A204.1 (cell line): ENCODE measurements around the gene SLC38A3.
"Not testable (repeated sequence)": the region's sequence is repeated elsewhere in the genome, so short reads cannot be mapped to it uniquely, and the experiment has no call there.

Experiments
- FAIRE-seq: peaks from 2 replicates; lab custom pipeline; 2012; peaks lifted over from hg19 to GRCh38; lab: Jason Lieb, UNC

Gene SLC38A3

GRCh38 chr3:50192689-50193141 is 12.4 kb upstream of the SLC38A3 start:
- no peak for FAIRE-seq

GRCh38 chr3:50193286-50193685 is 11.8 kb upstream of the SLC38A3 start:
- FAIRE-seq, result no peak

GRCh38 chr3:50193746-50194127 is 11.3 kb upstream of the SLC38A3 start:
- no peak for FAIRE-seq

GRCh38 chr3:50194128-50194902 is 10.8 kb upstream of the SLC38A3 start:
- FAIRE-seq, result no peak

- no peak for FAIRE-seq
These were observed 10.1 kb upstream of the SLC38A3 start for GRCh38 chr3:50194903-50195500.

- no peak for FAIRE-seq
These were observed 9.4 kb upstream of the SLC38A3 start for GRCh38 chr3:50195501-50196252.

- no peak for FAIRE-seq
These were observed 8.7 kb upstream of the SLC38A3 start for GRCh38 chr3:50196253-50196801.

GRCh38 chr3:50201573-50202315 is 3.3 kb upstream of the SLC38A3 start:
- FAIRE-seq, result no peak

GRCh38 chr3:50202353-50203112 is 2.5 kb upstream of the SLC38A3 start:
- FAIRE-seq, result no peak

GRCh38 chr3:50203113-50203808 is 1.8 kb upstream of the SLC38A3 start:
- no peak for FAIRE-seq

- FAIRE-seq, result no peak
These were observed 965 bp upstream of the SLC38A3 start for GRCh38 chr3:50203809-50204803.

- FAIRE-seq, result no peak
These were observed 574 bp downstream of the SLC38A3 start for GRCh38 chr3:50205413-50206276.

GRCh38 chr3:50207359-50208042 is 2.4 kb downstream of the SLC38A3 start:
- FAIRE-seq, result no peak

GRCh38 chr3:50208677-50209344 is 3.7 kb downstream of the SLC38A3 start:
- FAIRE-seq, result no peak

- no peak for FAIRE-seq
These were observed 5.1 kb downstream of the SLC38A3 start for GRCh38 chr3:50210176-50210509.

- FAIRE-seq, result no peak
These were observed 5.7 kb downstream of the SLC38A3 start for GRCh38 chr3:50210510-50211367.

- not testable (repeated sequence) for FAIRE-seq
These were observed 6.3 kb downstream of the SLC38A3 start for GRCh38 chr3:50211368-50211717.
